Islet precursor cell (in vitro differentiated cells): ENCODE measurements around the gene KCTD16.

Source experiments
- DNase-seq: peaks from one replicate; pipeline ENCODE4 v3.0.0-alpha.2; 2018

Gene KCTD16

GRCh38 chr5:144416196-144416595, 245.5 kb downstream of the KCTD16 start:
- DNase-seq: no peak

- DNase-seq: no peak
These were observed 248.0 kb downstream of the KCTD16 start for GRCh38 chr5:144418719-144419118.

- DNase-seq: peak; percentile 90
These were observed 250.7 kb downstream of the KCTD16 start for GRCh38 chr5:144421411-144421810.

- DNase-seq: no peak
These were observed 251.5 kb downstream of the KCTD16 start for GRCh38 chr5:144422018-144422727.

- DNase-seq: no peak
These were observed 257.2 kb downstream of the KCTD16 start for GRCh38 chr5:144427866-144428265.

- no peak for DNase-seq
These were observed 257.7 kb downstream of the KCTD16 start for GRCh38 chr5:144428326-144428725.

GRCh38 chr5:144429405-144429804, 258.7 kb downstream of the KCTD16 start:
- DNase-seq: no peak

- no peak for DNase-seq
These were observed 259.2 kb downstream of the KCTD16 start for GRCh38 chr5:144429905-144430304.

- DNase-seq: no peak
These were observed 262.6 kb downstream of the KCTD16 start for GRCh38 chr5:144433140-144433822.

GRCh38 chr5:144433893-144434292, 263.2 kb downstream of the KCTD16 start:
- DNase-seq: no peak

- no peak for DNase-seq
These were observed 265.3 kb downstream of the KCTD16 start for GRCh38 chr5:144436007-144436406.

- no peak for DNase-seq
These were observed 267.6 kb downstream of the KCTD16 start for GRCh38 chr5:144438237-144438636.

GRCh38 chr5:144448457-144448856, 277.8 kb downstream of the KCTD16 start:
- DNase-seq: no peak

GRCh38 chr5:144451187-144451973, 280.7 kb downstream of the KCTD16 start:
- DNase-seq: no peak

- no peak for DNase-seq
These were observed 283.1 kb downstream of the KCTD16 start for GRCh38 chr5:144453753-144454152.

GRCh38 chr5:144457160-144457559, 286.5 kb downstream of the KCTD16 start:
- no peak for DNase-seq

GRCh38 chr5:144458216-144458615, 287.5 kb downstream of the KCTD16 start:
- DNase-seq: no peak

- DNase-seq: no peak
These were observed 289.9 kb downstream of the KCTD16 start for GRCh38 chr5:144460600-144460999.

GRCh38 chr5:144462577-144462976, 291.9 kb downstream of the KCTD16 start:
- DNase-seq: no peak

GRCh38 chr5:144463481-144464223, 293.0 kb downstream of the KCTD16 start:
- no peak for DNase-seq

GRCh38 chr5:144464306-144464705, 293.6 kb downstream of the KCTD16 start:
- no peak for DNase-seq

GRCh38 chr5:144465441-144465840, 294.8 kb downstream of the KCTD16 start:
- DNase-seq: no peak

- peak; percentile 84 for DNase-seq
These were observed 297.1 kb downstream of the KCTD16 start for GRCh38 chr5:144467792-144468191.
